ENCODE results near the gene KCNB1.

DNA sequence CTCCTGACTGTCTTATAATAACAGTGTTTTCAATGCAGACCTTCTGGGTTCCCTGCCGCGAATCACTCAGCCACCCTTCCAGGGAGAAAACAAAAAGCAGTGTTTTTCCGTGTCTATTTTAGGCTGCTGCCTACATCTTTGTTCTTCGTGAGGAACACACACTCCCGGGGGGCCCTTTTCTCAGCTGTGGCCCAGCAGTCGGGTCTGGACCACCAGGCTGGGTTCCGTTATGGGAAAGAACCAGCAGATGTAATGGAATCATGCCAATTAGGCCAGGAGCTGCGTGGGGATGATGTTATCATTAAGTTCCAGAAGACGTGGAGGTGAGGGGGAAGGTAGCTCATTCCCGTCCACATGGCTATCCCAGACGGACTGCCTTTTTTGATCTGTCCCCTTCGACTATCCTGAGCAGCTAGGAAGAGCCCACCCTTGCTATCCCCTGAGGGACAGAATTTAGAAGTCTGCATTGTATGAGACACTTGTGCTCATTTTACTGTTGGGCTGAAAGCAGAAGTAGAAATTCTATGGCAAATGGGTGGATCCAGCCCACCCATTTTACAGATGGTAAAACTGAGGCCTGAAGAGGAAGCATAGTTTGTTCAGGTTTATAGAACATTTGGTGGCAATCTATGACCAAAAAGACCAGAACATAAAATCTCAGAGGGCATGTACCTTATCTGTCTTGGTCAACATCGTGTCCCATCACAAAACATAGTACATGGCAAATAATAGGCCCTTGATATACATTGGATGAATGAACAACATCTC is 54.5 kb downstream of the KCNB1 start:
- TF ChIP-seq CTCF (IDR thresholded peaks at IDR 0.05): no peak
- TF ChIP-seq POLR2A (IDR thresholded peaks at IDR 0.05): no peak

Measured in uterus (tissue), 2 donors.